Renal cortex interstitium (tissue), 11 donors: ENCODE measurements around the gene GRIN2B. TPM values are rescaled to one million over a fixed set of nuclear protein-coding genes. Genes with fewer than 3 reads are reported as not detected.

Experiments
- DNase-seq, 11 donors: peaks; one replicate each; pipeline ENCODE4 v3.0.0-alpha.2; 2013; ENCODE audit warnings: low read depth in 9 of 11, low spot score in 4 of 11; ENCODE audit errors: extremely low read depth in 1 of 11
- polyA plus RNA-seq, 3 donors: library from polyadenylated mRNA; unstranded; fragments of 120-200 nt; gene quantifications; one replicate each; pipeline ENCODE4 v1.2.1, GENCODE V29; 2013; ENCODE audit not compliant: insufficient read length in 3 of 3

The GRIN2B gene
- polyA plus RNA-seq, 3 donors, result 0.79 to 2.5 (median 1.0) TPM

DNA sequence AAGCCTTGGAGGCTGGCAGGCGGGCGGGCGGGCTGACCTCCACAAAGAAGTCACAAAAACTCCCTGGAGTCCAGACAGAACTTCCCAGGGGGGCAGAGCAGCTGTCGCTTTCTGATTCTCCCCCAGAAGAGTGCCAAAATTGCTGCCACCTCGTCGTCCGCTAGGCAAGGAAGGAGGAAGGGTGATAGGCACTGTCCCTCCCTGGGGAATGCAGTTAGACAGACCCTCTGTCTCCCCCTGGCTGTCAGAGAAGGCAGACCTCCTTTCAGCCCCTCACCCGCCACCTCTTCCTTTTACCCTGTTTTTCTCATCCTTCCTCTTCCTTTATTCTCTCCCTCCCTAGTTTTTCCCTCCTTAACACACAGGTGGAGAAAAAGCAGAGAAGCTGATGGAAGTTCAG is 18.7 kb downstream of the GRIN2B start:
- no peak for DNase-seq

DNA sequence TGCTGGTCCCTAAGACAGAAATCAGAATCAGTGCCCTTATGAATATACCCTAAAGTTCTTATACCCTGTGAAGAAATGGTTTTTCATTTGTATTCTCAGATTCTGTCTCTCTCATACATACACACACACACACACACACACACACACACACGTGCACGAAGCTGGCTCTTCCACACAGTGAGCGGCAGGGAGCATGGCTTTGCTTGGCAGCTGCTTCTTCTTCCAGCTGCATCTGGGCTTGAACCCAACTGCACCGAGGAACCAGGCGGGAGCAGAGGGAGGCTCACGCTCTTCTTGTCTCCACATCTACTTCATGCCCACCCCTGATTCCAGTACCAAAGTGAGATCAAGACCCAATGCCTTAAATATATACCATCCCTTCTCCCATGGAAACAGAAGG is 19.4 kb downstream of the GRIN2B start:
- no peak for DNase-seq

DNA sequence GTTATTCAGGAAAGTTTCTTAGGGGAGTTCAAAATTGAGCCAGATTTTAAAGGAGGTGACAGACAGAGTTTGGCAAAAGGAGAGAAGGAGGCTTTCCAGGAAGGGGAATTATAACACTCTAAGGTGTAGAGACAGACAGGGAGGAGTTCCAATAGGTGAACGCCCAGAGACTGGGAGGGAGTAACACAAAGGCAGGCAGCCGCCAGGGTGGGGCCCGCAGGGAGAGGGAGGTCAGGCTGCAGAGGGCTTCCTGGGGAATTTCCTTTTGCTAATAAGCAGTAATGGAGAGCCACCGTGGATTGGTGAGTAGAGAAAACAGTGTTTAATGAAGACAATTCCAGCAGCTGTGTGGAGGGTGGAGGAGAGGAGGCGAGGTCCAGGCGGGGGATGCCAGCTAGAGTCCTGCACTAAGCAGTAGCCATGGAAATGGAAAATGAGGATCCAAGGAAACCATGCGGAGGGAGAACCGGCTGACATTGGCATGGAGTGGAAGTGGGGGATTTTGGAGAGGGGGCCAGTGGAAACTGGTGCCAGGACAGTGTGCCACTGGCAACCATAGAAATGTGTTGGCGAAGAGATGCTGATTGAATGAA is 22.2 kb downstream of the GRIN2B start:
- no peak for DNase-seq

DNA sequence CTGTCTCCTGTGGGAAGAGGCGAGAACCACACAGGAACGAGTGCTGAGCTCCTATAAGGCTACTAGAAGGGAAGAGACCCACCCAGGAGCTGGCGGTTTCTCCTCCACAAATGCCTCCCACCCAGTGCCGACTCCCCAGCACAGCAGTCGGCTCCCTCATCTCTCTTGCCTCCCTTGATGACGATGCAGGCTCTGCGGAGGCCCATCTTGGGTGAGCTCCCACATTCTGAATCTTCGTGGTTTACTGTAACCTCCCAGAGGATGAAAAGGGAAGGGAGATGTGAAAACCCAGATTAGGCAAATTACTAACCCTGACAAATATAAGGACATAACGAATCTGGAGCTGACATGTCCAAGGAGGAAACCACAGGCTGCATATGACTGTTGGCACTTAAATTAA is 23.8 kb downstream of the GRIN2B start:
- DNase-seq, result no peak

DNA sequence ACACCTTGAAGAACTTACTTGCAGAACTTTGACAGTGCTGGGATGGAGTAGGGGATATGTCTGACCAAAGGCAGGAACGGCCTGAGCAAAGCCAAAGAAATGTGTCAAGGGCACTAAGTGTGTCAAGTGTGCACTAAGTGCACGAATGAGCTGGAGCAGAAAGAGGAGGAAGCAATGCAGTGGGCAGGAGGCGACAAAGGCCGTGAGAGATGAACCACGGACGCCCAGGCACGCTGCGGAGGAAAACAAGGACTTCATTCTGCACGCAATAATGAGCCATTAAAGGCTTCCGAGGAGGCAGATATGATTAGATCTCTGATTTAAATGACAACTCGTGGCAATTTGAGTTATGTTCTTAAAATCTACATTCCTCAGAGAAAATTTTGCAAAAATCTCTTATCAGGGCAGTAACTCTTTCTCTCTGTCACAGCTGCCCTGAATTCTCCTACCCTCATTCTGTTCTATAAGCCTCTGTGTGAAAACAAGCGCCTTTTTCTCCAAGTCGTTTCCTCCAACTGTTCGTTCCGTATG is 25.3 kb downstream of the GRIN2B start:
- DNase-seq, result no peak

DNA sequence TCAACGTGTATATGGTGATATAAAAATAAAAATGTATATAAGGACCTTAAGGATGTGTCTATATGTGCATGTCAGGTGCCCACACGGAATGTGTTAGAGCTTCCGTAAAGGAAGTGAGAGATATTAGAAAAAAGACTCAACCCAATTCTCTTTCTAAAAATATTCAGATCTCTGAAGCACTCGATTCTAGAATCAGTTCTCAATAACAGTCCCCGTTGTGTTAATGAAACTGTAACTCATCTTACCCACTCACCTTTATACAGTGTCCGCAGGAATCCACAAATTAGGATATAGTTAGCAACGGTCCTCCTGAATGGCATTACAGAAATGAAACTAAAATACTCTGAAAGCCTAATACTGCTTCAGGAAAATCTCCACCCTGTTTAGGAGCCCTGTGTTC is 29.3 kb downstream of the GRIN2B start:
- no peak for DNase-seq

DNA sequence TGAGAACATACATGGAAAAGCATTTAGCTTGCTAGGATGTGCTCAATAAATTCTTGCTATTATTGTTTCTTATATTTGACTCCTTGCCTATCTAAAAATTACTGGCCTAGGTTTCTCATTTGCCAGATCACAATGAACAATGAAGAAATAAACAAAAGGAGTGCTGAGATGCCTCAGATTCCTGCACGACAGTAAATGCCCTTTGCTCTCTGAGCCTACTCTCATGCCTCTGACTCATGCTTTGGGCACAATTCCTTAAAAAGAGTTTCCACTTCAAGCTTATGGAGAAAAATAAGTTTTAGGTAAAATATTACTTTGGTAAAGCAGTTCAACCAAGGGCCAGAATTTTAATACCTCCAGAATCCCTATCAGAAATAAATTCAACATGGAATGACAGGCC is 30.9 kb downstream of the GRIN2B start:
- no peak for DNase-seq

DNA sequence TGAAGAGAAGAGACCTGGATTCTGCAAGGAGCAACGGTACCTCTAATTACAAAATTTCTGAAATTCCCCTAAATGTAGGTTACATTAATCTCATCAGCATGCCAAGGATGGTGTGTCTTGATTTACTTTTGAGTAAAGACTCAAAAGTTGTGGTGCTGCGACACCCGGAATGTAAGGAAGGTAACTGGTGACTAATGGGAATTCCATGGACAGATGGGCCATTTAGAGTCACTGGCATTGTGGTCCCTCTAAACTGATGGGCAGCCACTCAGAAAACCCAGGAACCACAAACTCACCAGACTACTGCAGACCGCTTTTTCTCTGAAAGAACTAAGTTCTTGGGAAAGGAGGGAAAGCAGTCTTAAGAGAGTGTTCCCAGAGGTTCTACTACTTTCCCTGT is 32.8 kb downstream of the GRIN2B start:
- DNase-seq, result no peak

DNA sequence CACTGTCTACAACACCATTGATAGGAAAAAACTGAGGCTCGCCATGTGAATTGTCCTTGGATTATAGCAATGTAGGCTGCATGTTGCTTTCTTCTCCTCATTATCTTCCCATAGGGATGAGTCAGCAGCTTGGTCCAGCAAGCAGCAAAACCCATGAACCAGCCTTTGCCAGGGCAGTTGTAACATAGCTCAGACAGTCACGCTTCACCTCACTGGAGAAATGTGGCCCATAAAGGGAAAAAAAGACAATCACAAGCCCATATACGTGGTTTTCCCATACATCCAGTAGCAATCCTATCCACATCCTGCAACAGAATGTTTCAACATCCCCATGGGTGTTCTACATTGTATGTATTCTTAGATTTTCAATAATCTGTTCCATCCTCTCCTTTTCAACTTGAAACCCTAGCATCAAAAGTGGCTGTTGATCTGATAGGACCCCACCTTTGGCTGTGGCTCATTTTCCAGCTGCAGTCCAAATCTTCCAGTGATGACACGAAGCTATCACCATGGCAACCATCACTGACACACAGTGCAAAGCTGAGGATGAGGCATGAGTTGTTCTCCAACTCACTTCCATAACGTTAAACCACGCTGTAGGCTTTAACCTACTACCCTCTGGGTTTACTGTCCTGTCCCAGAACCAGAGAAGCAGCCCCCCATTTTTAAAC is 34.0 kb downstream of the GRIN2B start:
- peak in 7 of 11 donors; percentile 25 to 61 (median 36) for DNase-seq

DNA sequence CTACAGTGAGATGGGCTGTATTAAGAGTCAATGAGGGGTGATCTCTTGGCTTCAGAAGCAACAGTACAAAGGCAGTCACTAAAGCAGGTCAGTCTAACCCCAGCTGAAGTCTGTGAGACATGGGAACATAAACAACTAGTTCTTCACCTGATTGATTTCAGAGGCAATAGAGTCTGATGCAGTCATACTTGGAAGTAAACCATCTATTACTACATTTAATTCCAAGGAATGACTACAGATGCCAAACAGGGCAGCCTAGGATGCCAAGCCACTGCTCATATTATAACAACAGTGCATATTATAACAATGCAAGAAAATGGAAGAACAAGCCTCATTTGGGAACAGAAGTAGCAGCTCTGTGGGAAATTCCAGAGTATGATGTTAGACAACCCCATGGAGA is 35.8 kb downstream of the GRIN2B start:
- DNase-seq, result no peak

DNA sequence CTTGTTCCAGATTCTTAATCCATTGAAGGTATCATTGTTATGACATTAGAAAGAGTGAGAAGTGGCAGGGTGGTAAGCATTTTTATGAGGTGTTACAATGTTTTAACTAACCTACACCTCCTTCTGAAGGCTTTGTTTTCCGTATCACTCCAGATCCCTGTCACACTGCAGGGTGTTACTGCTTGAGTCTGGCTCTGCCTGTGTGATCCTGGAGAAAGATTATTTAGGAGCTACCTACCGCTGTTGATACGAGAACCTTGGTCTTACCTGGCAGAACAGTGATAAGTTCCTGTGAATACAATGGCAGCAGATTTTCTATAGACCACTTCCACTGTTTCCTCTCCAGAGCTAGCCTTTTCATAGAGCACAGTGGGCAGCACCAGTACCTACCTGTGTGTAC is 36.2 kb downstream of the GRIN2B start:
- no peak for DNase-seq

DNA sequence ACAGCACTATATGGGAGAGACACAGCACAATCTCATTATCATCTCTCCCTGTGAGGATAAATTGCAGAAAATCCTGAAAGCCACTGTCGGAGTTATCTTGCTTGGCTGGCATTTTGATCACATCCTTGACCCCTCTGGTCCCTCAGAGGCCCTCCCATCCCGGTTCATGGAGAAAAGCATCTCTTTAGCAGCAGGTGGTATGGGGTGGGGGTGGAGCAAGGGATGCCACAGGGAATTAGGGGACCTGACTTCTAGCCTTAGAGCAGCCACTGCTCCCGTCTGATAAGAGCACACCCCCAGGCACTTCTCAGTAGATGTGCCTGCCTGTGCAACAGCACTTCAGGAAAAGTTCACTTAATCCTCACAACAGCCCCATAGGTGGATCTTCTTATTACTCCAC is 38.6 kb downstream of the GRIN2B start:
- DNase-seq, result no peak

DNA sequence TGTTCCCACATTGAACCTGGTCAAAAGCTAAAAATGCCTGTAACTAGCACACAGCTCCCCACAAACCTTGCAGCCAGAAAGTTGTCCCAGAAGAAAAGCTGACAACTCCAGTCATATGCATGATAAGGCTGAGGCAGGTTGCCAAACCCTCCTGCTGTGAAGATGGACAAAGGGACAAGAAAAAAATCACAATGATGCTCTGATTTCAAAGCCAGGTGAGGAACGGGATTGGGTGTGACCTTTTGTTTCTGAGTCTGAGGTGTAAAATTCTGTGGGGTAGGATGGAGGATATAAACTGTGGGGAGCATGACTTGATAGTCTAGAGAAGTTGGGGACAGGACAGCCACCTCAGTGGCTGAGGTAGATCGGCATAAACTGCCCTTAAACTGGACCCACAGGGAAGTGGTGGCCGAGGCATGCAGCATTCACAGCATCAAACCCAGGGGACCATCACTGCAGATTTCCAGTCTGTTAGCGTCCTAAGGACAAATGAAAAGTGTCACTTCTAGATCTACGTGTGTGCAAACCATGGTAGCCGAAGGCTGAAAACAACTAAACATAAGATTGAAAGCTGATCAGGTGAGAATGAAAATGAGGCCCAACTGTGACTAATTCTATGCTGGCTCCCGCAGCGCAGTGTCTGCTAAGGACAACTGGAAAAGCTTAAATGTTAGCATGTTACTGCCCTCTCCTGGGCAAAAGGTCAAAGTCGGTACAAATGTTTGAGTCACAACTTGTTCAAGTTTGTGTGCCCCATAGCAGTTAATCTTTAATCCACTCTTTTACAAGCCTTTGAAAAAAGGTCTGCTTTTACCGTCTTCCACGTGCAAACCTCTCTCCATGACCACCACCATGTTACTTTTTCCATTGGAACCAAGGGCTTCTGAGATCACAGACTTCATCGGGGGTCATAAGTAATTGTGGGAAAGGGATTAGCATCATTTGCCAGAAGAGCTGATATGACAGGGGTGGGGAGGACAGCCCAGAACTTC is 39.8 kb downstream of the GRIN2B start:
- peak; percentile 45 to 84 (median 60) for DNase-seq

DNA sequence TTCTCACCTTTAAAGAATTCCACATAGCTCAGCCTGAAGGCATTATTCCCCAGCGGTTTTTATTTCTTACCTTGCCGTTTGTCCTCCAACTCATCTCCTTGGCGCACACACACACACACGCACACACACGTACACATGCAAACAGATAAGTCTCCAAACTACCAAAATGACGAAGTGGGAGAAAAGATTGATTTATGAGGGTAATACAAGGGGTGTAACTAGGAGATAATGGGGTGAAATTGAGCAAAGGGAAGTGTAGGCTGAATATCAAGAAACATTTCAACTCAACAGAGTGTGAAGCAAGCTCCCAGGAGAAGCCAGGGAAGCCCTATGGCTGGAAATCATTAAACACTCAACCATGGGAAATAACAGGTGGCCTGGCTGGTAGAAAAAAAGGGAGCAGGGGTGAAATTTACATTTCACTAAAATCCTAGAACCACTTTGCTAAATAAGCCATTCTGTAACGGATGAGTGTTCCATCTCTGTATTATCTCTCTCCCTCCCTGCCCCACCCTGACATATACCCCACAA is 41.0 kb downstream of the GRIN2B start:
- peak in 3 of 11 donors; percentile 15 to 56 (median 30) for DNase-seq

DNA sequence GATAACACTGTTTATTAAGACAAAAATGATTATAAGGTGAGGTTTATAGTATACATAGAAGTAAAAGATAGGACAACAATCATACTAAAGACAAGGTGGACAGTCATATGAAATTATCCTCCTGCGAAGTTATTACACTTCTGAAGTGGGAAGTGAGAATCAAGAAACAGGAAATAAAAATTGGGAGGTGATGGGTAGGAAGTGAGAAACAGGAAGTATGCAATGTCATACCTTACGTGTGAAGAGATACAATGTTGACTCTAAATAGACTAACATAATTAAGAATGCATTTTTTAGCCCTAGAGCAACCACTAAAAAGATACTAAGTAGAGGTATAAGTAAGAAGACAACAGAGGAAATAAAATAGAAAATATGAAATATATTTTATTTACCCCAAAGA is 43.7 kb downstream of the GRIN2B start:
- DNase-seq, result no peak

DNA sequence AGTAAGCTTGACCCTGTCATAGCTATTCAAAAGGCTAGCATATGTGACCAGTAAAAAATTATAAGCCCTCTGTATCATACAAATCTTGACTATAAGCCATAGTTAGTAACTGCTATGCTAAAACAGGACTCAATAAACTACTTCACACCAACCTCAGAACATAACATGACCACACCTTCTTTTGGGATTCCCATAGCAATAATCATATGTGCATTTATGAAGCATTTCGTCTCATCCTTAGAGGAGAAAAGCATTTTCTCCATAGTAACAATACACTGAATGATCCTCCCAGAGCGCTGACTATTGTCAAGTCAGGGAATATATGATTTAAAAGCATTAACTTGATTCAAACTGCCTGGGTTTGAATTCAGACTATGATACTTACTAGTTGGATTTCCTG is 46.2 kb downstream of the GRIN2B start:
- no peak for DNase-seq
